ENCODE data around the gene VAV2.
A peak's percentile ranks its signal among the peaks of the same experiment; 100 is the strongest.
"Not testable (repeated sequence)": the region's sequence is repeated elsewhere in the genome, so short reads cannot be mapped to it uniquely, and the experiment has no call there.

Gene VAV2

GRCh38 chr9:133995012-133995896 is 3.1 kb upstream of the VAV2 start:
- DNase-seq = peak; percentile 48

- DNase-seq = peak; percentile 60
Observed at GRCh38 chr9:133994353-133995011, 2.4 kb upstream of the VAV2 start.

DNA sequence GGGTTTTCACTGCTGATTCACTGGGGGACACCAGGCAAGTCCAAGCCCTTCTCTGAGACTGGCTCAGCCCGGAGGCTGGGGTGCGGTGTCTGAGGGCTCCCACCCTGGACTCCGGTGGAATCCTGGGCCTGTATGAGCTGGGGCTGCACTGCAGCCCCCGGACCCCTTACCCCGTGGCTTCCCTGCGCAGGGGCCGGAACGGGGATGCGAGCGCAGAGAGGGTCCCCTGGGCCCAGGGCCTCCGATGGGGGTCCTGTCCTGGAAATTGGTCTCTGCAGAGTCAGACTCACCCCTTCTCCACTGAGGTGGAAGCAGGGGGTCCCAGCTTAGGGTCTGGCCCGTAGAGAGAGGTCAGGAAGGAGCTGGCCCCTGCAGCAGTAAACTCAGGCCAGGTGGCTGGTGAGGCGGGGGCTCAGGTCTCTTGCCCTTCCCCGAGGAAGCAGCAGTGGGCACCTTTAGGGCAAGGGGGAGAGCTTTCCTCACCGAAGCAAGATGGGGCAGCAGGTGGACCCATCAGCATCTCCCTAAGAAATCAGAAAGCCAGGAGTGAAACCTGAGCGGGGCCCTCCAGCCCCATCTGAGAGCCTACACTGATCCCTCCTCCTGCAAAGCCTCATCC is 1.6 kb upstream of the VAV2 start:
- no peak for DNase-seq

DNA sequence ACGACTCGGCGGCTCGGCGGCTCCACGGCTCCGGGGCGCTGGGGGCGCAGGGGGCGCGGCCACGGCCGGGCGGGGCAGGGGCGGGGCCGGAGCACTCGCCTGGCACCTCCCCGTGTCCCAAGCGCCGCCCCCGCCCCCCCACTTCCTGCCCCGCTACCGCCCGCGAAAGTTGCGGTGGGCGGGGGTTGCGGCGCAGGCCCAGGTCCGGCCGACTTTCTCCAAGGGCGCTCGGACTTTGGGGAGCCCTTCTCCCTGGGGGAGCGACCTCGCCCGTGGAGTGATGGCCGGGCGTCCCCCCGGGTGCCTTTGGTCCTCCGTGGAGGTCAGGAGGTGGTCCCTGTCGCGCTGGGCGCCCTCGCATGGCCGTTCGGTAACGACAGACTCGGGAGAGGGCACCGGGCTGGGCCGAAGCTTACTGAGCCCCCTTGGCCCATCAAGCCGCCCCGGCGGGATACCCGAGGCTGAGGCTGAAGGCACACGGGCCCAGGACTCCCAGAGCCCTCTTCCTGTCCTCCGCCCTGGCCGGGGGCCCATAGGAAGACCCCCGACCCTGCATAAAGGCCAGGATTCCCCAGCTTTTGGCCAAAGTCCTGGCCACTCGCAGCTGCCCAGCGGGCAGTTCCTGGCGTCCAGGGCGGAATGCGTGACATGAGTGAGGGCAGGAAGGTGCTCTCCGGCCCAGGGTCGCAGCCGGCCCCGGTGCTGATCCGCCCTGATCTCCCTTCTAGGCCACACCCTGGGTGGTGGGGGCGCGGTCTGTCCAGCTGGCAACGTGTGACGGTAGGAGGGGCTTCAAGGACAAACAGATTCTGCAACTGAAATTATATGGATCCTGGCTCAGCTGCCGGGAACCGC is 883 bp upstream of the VAV2 start:
- peak; percentile 84 for DNase-seq

GRCh38 chr9:133991214-133991921 is 756 bp downstream of the VAV2 start:
- DNase-seq = no peak

DNA sequence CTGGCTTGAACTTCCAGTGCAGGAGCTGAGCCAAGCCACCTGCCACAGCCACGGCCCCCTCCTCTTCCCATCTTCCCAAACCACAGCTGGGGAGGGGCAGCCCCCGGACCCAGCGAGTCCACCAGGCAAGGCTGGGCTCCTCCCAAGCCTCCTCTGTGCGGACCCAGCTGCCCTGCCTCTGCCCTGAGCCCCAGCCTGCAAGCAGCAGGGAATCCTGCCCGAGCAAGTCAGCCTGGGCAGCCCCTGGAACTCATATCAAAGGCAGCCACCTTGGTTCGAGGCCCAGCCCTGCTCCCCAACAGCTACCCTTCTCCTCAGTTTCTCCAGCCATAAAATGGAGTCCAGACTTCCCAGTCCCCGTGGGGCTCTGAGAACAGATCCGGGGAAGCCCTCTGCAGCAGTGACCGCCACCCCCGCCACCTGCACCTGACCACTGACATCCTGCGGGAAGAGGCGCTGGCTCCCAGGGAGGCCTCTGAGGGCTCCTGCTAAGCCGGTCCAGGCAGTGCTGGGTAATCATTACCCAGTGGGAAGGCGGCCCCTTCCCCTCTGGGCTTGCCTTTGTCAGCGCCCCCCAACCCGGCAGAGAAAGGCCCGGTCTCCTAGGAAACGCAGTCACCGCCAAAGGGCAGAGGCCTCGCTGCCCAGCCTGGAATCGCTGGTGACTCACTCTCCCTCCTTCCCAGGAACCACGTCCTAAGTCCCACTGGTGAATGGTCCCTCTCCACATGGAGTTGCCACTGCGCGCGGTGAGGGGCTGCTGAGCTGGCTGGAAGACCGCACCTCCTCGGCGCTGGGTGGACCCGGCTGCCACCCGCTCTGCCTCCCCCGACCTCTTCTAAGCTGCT is 1.5 kb downstream of the VAV2 start:
- DNase-seq = peak; percentile 65

GRCh38 chr9:133989625-133990365 is 2.3 kb downstream of the VAV2 start:
- DNase-seq = no peak

GRCh38 chr9:133988771-133989170 is 3.4 kb downstream of the VAV2 start:
- DNase-seq = not testable (repeated sequence)

GRCh38 chr9:133987946-133988665 is 4.0 kb downstream of the VAV2 start:
- no peak for DNase-seq

GRCh38 chr9:133987446-133987788 is 4.7 kb downstream of the VAV2 start:
- DNase-seq = no peak

GRCh38 chr9:133986774-133987445 is 5.2 kb downstream of the VAV2 start:
- no peak for DNase-seq

DNA sequence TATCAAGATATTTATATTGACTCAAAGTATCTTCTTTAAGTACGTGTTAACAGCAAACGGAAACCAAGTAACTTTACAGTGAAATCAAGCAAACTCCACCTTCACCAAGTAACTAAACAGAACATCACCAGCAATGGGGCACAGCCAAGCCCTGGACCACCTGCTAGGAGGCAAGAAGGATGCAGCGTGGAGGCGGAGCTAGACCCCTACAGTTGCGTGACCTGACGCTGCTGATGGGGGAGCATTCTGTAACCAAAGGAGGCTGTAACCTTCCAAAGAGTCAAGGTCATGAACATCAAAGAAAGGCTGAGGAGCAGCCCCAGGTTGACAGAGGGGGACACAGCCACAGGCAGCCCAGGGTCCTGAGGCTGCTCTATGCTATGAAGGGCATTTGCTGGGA is 6.1 kb downstream of the VAV2 start:
- DNase-seq = no peak

- no peak for DNase-seq
Observed at GRCh38 chr9:133982971-133983720, 9.0 kb downstream of the VAV2 start.

GRCh38 chr9:133981958-133982681 is 10.0 kb downstream of the VAV2 start:
- DNase-seq = no peak

DNA sequence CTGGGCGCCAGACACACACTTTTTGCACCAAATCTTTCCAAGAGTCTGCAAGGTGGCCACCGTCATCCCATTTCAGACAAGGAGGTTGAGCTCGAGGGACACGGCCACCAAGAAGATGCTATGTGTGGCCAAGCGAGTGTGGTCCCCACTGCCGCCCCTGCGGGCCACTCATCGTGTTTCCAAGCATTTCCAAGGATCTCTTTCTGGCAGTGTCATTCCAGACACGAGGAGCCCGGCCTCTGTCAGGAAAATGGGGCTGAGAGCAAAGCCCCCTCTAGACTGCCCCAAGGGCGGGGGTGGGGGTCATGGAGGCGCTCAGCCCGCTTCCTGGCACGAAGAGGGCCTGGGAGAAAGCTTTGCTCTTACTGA is 10.6 kb downstream of the VAV2 start:
- no peak for DNase-seq

DNA sequence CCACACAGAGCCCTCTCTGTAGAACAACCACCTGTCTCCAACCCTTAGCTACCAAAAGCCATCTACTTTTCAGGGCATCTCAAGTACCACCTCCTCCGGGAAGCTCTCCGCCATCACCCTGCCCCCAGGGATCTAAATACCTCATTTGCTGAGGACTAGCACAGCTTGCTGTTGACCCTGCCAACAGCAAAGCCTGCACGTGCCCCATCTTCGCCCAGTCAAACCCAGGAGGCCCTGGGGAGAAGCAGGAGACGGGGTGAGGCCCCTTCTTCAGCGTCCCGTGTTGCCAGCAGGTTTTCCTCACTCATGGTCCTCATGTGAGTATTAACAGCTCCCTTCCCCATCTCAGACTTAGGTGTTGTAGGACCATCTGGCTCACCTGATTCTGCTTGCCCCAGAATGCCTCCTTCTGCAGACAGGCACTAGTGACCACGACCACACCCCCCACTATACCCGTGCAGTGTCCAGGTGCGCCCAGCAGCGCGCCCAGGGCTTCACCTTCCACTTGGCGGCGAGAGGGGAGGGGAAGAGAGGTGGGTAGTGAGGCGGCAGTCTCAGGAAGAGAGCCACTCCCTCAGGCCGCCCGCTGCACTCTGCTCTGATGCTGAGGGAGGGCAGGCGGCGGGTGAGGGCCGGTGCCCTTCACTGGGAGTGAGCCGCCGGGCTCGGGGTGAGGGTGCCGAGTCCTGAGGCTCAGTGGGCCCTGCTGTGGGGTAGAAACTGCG is 11.1 kb downstream of the VAV2 start:
- DNase-seq = no peak

Measured in NCI-H146 (cell line).